ENCODE data around the gene MSRB2.

DNA sequence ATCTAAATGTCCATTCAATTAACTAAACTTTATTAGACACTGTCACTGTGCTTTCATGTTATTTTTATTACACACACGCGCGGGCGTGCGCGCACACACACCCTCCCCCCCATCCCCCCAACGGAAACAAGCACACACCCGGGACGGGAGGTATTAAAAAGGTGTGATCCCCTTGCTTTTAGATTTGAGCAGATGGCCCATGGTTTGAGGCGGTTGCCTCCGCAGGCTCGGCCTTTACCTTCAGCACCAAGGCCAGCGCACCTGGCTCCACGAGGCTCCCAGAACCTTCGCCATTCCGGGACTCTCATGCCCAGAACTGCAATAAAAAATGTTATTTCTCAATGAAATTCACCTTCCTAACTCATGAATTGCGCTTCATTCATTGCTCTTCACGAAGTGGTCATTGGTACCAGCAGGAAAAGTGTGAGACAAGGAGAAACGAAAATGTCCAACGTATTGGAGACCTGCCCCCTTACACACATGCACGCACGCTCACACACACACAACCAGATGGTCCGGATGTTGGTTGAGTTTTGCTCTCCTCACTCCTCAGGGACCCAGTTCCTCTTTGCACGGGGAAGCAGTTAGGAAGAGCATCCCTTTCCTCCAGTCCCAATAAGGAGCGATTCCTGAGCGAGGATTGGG, 76.0 kb downstream of the MSRB2 start:
- TF ChIP-seq, protein P1, sequence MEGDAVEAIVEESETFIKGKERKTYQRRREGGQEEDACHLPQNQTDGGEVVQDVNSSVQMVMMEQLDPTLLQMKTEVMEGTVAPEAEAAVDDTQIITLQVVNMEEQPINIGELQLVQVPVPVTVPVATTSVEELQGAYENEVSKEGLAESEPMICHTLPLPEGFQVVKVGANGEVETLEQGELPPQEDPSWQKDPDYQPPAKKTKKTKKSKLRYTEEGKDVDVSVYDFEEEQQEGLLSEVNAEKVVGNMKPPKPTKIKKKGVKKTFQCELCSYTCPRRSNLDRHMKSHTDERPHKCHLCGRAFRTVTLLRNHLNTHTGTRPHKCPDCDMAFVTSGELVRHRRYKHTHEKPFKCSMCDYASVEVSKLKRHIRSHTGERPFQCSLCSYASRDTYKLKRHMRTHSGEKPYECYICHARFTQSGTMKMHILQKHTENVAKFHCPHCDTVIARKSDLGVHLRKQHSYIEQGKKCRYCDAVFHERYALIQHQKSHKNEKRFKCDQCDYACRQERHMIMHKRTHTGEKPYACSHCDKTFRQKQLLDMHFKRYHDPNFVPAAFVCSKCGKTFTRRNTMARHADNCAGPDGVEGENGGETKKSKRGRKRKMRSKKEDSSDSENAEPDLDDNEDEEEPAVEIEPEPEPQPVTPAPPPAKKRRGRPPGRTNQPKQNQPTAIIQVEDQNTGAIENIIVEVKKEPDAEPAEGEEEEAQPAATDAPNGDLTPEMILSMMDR (IDR thresholded peaks at IDR 0.05) = no peak
- no peak for TF ChIP-seq POLR2A (IDR thresholded peaks at IDR 0.05)

Data from Peyer's patch (tissue), 4 donors.